SK-N-SH (cell line): ENCODE results near the gene TIGD6. TPM values are rescaled to one million over a fixed set of nuclear protein-coding genes. Genes with fewer than 3 reads are reported as not detected.

Experiments
- CTCF ChIA-PET: fragments of 300-600, 350-600 bp; formaldehyde crosslinking; extraction: SDS; loops from one replicate; lab custom pipeline; 2021; lab: Yijun Ruan, JAX
- POLR2A ChIA-PET: fragments of 350-600 bp; sonication (Branson Sonifier 250); formaldehyde crosslinking; extraction: SDS; loops from one replicate; lab custom pipeline; 2020; ENCODE audit warnings: antibody characterized with exemption, inconsistent platforms; lab: Yijun Ruan, JAX
- DNase-seq: peaks from one replicate; pipeline ENCODE4 v3.0.0; 2012
- H2AFZ ChIP-seq: fragments of 200-600 bp; sonication (generic); 2 replicates; pipeline ENCODE4 v1.8.1; 2016; ENCODE audit warnings: antibody characterized with exemption, mild to moderate bottlenecking, low read depth
- H3F3A ChIP-seq: fragments of 200-600 bp; sonication (generic); replicated peaks from 2 replicates; pipeline ENCODE3; 2016; ENCODE audit warnings: antibody characterized with exemption, mild to moderate bottlenecking; ENCODE audit not compliant: insufficient read depth
- H3K27ac ChIP-seq, 2 experiments: fragments of 200-500 bp in 1 of 2; fragments of 200-600 bp in 1 of 2; sonication (Bioruptor generic) in 1 of 2; sonication (generic), shearing (Covaris generic) in 1 of 2; 2 replicates each; pipeline versions ENCODE4 v1.5.1 to v1.6.1; 2014 to 2016; ENCODE audit warnings: low read depth in 2 of 2, inconsistent platforms in 1 of 2, low read length in 1 of 2, mild to moderate bottlenecking in 1 of 2, mixed read lengths in 1 of 2
- H3K27me3 ChIP-seq: fragments of 200-600 bp; sonication (generic), shearing (Covaris generic); 2 replicates; pipeline ENCODE4 v1.6.1; 2016; ENCODE audit warnings: mixed run types; ENCODE audit not compliant: insufficient read depth
- H3K36me3 ChIP-seq, 2 experiments: fragments of 200-500 bp in 1 of 2; fragments of 200-600 bp in 1 of 2; sonication (Bioruptor generic) in 1 of 2; sonication (generic) in 1 of 2; replicated peaks in 1 of 2; 2 replicates each; pipeline versions ENCODE3 to v1.5.1; 2014 to 2016; ENCODE audit warnings: low read length in 1 of 2, mild to moderate bottlenecking in 1 of 2; ENCODE audit not compliant: insufficient read depth in 2 of 2, control insufficient read depth in 1 of 2
- H3K4me1 ChIP-seq, 2 experiments: fragments of 200-500 bp in 1 of 2; fragments of 200-600 bp in 1 of 2; sonication (Bioruptor generic) in 1 of 2; sonication (generic), shearing (Covaris generic) in 1 of 2; 2 replicates each; pipeline versions ENCODE4 v1.5.1 to v1.6.1; 2014 to 2016; ENCODE audit warnings: low read depth in 1 of 2, low read length in 1 of 2, mixed run types in 1 of 2; ENCODE audit not compliant: insufficient read depth in 2 of 2, control insufficient read depth in 1 of 2
- H3K4me2 ChIP-seq: fragments of 200-600 bp; sonication (generic), shearing (Covaris generic); 2 replicates; pipeline ENCODE4 v1.6.1; 2017; ENCODE audit warnings: mixed run types
- H3K4me3 ChIP-seq, 2 experiments: fragments of 200-500 bp in 1 of 2; fragments of 200-600 bp in 1 of 2; sonication (Bioruptor generic) in 1 of 2; sonication (generic), shearing (Covaris generic) in 1 of 2; 2 replicates each; pipeline versions ENCODE4 v1.5.1 to v1.8.1; 2014 to 2016; ENCODE audit warnings: low read depth in 2 of 2, inconsistent platforms in 1 of 2, low read length in 1 of 2, mild to moderate bottlenecking in 1 of 2, mixed read lengths in 1 of 2, moderate library complexity in 1 of 2
- H3K79me2 ChIP-seq: fragments of 200-600 bp; sonication (generic); 2 replicates; pipeline ENCODE4 v1.8.1; 2017; ENCODE audit warnings: mild to moderate bottlenecking; ENCODE audit not compliant: insufficient read depth
- H3K9ac ChIP-seq: fragments of 200-600 bp; sonication (generic); 2 replicates; pipeline ENCODE4 v1.6.1; 2017; ENCODE audit warnings: mixed run types
- H3K9me2 ChIP-seq: fragments of 200-600 bp; sonication (generic); 2 replicates; pipeline ENCODE4 v1.6.1; 2017; ENCODE audit warnings: mixed run types
- H3K9me3 ChIP-seq: fragments of 200-600 bp; sonication (generic); 2 replicates; pipeline ENCODE4 v1.6.1; 2017; ENCODE audit warnings: mixed run types, mild to moderate bottlenecking, moderate library complexity
- H4K20me1 ChIP-seq: fragments of 200-600 bp; sonication (generic); 2 replicates; pipeline ENCODE4 v1.6.1; 2017; ENCODE audit warnings: mild to moderate bottlenecking, mixed run types; ENCODE audit not compliant: insufficient read depth
- ELF1 ChIP-seq: IDR thresholded peaks from 2 replicates; pipeline ENCODE4 v1.4.0; 2012
- FOXM1 ChIP-seq: IDR thresholded peaks from 2 replicates; pipeline ENCODE4 v1.4.0; 2012; ENCODE audit warnings: low read depth, mild to moderate bottlenecking
- GABPA ChIP-seq: IDR thresholded peaks from 2 replicates; pipeline ENCODE4 v1.4.0; 2012; ENCODE audit warnings: low read depth, mild to moderate bottlenecking
- GATA2 ChIP-seq: sonication (generic); formaldehyde crosslinking; IDR thresholded peaks from 2 replicates; pipeline ENCODE4 v1.5.0; 2020; ENCODE audit warnings: mild to moderate bottlenecking, missing genetic modification reagents
- JUND ChIP-seq: IDR thresholded peaks from 2 replicates; pipeline ENCODE4 v1.4.0; 2012
- NFIC ChIP-seq: IDR thresholded peaks from 2 replicates; pipeline ENCODE4 v1.4.0; 2012; ENCODE audit warnings: borderline replicate concordance
- RAD21 ChIP-seq: IDR thresholded peaks from 2 replicates; pipeline ENCODE4 v1.6.1; 2012; ENCODE audit warnings: mild to moderate bottlenecking, low read length
- RXRA ChIP-seq: IDR thresholded peaks from 2 replicates; pipeline ENCODE4 v1.4.0; 2012; ENCODE audit warnings: low read depth, mild to moderate bottlenecking, borderline replicate concordance
- SIN3A ChIP-seq: IDR thresholded peaks from 2 replicates; pipeline ENCODE4 v1.6.1; 2012; ENCODE audit warnings: low read depth, mild to moderate bottlenecking, low read length, moderate library complexity, borderline replicate concordance
- TCF12 ChIP-seq: IDR thresholded peaks from 2 replicates; pipeline ENCODE4 v1.4.0; 2012
- WGBS: methylation state at CpG from one replicate; pipeline ENCODE4 v1.1.6; 2017; ENCODE audit warnings: low lambda C conversion rate; 5-methylcytosine and 5-hydroxymethylcytosine counted together
- polyA plus RNA-seq, 3 experiments: library from polyadenylated mRNA; depleted of rRNA; stranded (reverse); fragments of >200 nt; gene quantifications; 2 replicates each; pipeline ENCODE4 v1.2.3, GENCODE V29; 2012
- TF ChIP-seq, protein P1 (sequence below): fragments of 200-600 bp; sonication (generic); IDR thresholded peaks from 2 replicates; pipeline ENCODE4 v1.6.1; 2017; ENCODE audit warnings: antibody characterized with exemption, mild to moderate bottlenecking, moderate library complexity
- TF ChIP-seq, protein P2 (sequence below): IDR thresholded peaks from 2 replicates; pipeline ENCODE4 v1.4.0; 2012; ENCODE audit warnings: low read depth
- TF ChIP-seq, protein P3 (sequence below): IDR thresholded peaks from 2 replicates; pipeline ENCODE4; 2012

Gene TIGD6
- polyA plus RNA-seq, 1 of the 3 experiments (the other 2 are of a cell fraction): 4.7 TPM

DNA sequence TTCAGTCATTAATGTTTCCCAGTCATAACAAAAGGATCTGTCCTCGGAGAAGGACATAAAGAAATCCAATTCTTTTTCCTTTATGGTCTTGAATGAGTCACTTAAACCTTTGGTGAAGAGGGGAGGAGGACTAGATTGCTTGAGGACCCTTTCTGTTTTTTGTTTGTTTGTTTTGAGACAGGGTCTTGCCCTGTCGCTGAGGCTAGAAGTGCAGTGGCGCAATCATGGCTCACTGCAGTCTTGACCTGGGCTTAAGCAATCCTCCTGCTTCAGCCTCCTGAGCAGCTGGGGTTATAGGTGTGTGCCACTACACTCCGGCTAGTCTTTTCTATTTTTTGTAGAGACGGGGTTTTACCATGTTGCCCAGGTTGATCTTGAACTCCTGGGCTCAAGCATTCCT, 12.3 kb downstream of the TIGD6 start (continued):
- TF ChIP-seq, protein P1, sequence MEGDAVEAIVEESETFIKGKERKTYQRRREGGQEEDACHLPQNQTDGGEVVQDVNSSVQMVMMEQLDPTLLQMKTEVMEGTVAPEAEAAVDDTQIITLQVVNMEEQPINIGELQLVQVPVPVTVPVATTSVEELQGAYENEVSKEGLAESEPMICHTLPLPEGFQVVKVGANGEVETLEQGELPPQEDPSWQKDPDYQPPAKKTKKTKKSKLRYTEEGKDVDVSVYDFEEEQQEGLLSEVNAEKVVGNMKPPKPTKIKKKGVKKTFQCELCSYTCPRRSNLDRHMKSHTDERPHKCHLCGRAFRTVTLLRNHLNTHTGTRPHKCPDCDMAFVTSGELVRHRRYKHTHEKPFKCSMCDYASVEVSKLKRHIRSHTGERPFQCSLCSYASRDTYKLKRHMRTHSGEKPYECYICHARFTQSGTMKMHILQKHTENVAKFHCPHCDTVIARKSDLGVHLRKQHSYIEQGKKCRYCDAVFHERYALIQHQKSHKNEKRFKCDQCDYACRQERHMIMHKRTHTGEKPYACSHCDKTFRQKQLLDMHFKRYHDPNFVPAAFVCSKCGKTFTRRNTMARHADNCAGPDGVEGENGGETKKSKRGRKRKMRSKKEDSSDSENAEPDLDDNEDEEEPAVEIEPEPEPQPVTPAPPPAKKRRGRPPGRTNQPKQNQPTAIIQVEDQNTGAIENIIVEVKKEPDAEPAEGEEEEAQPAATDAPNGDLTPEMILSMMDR: no peak
- no peak for TF ChIP-seq FOXM1
- TF ChIP-seq JUND: no peak
- no peak for TF ChIP-seq TCF12

DNA sequence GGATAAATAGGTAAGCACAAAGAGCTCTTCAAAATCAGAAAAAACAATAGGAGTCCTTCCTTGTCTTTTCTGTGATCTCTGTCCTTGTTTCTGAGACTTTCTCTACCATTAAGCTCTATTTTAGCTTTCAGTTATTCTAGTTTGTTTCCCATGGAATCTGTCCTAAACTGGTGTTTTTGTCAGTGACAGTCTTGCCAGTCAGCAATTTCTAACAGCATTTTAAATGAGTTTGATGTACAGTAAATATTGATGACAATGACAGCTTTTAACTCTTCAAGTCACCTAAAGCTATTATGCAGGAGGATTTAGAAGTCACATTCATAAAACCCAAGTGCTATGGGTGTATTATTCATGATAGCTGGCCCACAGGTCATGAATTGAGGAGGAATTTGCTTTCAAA, 17.9 kb downstream of the TIGD6 start:
- Histone ChIP-seq H3K79me2 (no peaks in the 10 kb centered on the region), H3K27me3 (no peaks in the 10 kb centered on the region), H3K36me3 (peaks cover 6 to 25% of the 10 kb centered on the region in 2 experiments), H3K9ac (no peak overlapping the region), H2AFZ (no peak overlapping the region), H3K27ac (no peak overlapping the region), H3K9me3 (no peaks in the 10 kb centered on the region), H3K9me2 (no peaks in the 10 kb centered on the region), H3K4me2 (no peak overlapping the region), H3F3A (no peaks in the 10 kb centered on the region), H4K20me1 (no peaks in the 10 kb centered on the region), H3K4me3 (no peak overlapping the region), H3K4me1 (no peaks in the 10 kb centered on the region)
- POLR2A ChIA-PET: no interaction called here
- TF ChIP-seq RAD21 (no peak), ELF1 (no peak), GATA2 (CRISPR knock-in tag) (no peak), GABPA (no peak), RXRA (no peak), JUND (no peak)
- TF ChIP-seq, protein P2, sequence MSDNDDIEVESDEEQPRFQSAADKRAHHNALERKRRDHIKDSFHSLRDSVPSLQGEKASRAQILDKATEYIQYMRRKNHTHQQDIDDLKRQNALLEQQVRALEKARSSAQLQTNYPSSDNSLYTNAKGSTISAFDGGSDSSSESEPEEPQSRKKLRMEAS: no peak
- TF ChIP-seq, protein P3, sequence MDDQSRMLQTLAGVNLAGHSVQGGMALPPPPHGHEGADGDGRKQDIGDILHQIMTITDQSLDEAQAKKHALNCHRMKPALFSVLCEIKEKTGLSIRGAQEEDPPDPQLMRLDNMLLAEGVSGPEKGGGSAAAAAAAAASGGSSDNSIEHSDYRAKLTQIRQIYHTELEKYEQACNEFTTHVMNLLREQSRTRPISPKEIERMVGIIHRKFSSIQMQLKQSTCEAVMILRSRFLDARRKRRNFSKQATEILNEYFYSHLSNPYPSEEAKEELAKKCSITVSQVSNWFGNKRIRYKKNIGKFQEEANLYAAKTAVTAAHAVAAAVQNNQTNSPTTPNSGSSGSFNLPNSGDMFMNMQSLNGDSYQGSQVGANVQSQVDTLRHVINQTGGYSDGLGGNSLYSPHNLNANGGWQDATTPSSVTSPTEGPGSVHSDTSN: no peak
- DNase-seq: no peak
- CTCF ChIA-PET: interaction anchor here (0.9 to 6.8 kb wide), 9 partner anchors 8 to 154 kb away, joined by 3 to 38 read pairs (median 5); partner anchors contain the start of gene SLC26A2

DNA sequence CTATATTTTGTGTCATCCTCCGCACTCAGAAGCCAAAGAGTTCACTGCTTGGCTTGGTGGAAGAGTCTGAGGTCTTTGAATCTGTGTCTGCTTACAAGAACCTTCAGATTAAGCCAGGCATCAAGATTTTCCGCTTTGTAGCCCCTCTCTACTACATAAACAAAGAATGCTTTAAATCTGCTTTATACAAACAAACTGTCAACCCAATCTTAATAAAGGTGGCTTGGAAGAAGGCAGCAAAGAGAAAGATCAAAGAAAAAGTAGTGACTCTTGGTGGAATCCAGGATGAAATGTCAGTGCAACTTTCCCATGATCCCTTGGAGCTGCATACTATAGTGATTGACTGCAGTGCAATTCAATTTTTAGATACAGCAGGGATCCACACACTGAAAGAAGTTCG, 19.2 kb downstream of the TIGD6 start:
- H3K4me3 ChIP-seq: no peak overlapping the region
- WGBS: 95% methylated on average over 3 of the region's 3 CpGs
- H3K27ac ChIP-seq: no peak overlapping the region
- H4K20me1 ChIP-seq: no peaks in the 10 kb centered on the region
- no peaks in the 10 kb centered on the region for H3K4me1 ChIP-seq
- no peaks in the 10 kb centered on the region for H3K9me3 ChIP-seq
- no peaks in the 10 kb centered on the region for H3K27me3 ChIP-seq
- ChIA-PET CTCF (interaction anchor here (0.5 to 6.8 kb wide), 10 partner anchors 9 to 153 kb away, joined by 3 to 38 read pairs (median 6); no protein-coding TSS in a partner anchor), POLR2A (no interaction called here)
- H2AFZ ChIP-seq: no peak overlapping the region
- no peak for DNase-seq
- no peaks in the 10 kb centered on the region for H3K9me2 ChIP-seq
- TF ChIP-seq JUND: no peak
- TF ChIP-seq NFIC: no peak
- TF ChIP-seq SIN3A: no peak
- H3K36me3 ChIP-seq: peaks cover 6 to 26% of the 10 kb centered on the region in 2 experiments
- H3K79me2 ChIP-seq: no peaks in the 10 kb centered on the region
- no peak overlapping the region for H3K9ac ChIP-seq
- H3K4me2 ChIP-seq: no peak overlapping the region
- no peaks in the 10 kb centered on the region for H3F3A ChIP-seq
